ENCODE data around the gene ATG2A.
A peak's percentile ranks its signal among the peaks of the same experiment; 100 is the strongest.

The ATG2A gene

DNA sequence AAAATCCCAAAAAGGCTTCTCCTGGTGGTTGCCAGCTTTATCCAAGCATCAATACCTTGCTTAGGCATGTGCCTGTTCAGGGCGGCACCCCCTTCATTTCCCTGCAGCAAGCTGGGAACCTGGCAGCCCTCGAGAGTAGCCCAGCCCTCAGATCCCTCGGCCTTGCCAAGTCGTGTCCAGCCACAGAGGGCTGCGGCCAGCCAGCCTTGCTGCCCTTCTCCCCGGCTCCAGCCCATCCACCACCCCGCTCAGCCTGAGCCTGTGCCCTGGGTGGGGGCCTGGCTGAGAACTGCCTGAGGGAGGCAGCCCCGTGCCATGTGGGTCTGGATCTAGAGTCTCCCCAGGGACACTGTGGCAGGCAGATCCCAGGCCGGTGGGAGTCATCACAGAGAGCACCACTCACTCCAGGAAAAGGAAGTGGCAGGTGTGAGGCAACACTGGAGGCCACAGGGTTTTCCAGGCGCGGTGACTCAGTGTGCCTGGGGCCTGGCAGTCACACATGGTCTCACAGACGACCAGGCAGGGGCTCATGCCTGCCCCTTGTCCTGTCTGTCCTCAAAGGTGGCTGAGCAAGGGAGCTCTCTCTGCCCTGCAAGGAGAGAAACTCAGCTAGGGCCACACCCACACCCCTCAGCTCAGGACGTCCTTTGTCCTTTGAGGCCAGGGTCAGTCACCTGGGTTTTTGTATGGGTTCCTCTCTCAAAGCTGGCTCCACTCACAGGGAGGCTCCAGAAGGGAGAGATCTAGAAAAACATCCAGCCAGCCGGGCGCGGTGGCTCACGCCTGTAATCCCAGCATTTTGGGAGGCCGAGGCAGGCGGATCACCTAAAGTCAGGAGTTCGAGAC lies 60.4 kb downstream of the ATG2A start:
- H3K9me3 Mint-ChIP-seq: no peaks in the 10 kb centered on the region
- peak overlapping the region; percentile 60 for H3K4me3 Mint-ChIP-seq
- H3K27ac Mint-ChIP-seq: peak overlapping the region; percentile 91
- H3K36me3 Mint-ChIP-seq (ENCODE audit: low read depth): peaks cover 89% of the 10 kb centered on the region
- DNase-seq: peak; percentile 76
- peaks cover 93% of the 10 kb centered on the region for H3K4me1 Mint-ChIP-seq (ENCODE audit: low read depth)
- no peaks in the 10 kb centered on the region for H3K27me3 Mint-ChIP-seq

DNA sequence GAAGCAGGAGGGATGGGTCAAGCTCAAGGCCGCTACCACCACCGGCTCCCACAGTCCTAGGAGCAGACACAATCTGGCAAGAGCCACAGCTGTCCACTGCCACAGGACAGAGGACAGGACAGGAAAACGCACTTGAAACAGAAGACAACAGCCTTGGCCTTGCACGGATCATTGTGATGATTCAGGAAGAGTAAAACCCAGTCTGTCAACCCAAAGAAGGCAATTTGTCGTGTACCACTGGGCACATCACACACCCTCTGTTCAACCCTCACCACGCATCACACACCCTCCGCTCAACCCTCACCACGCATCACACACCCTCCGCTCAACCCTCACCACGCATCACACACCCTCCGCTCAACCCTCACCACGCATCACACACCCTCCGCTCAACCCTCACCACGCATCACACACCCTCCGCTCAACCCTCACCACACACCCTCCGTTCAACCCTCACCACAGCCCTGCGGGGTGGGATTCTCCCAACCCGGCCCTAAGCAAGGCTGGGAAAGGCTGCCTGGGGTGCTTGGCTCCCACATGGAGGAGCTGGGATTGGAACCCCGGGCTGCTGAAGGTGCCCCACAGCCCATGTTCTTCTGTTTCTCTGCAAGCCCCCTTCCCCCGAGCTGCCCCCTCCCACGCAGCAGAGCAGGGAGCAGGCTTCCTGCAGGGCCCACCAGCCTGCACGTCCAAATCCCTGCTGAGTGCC lies 61.3 kb downstream of the ATG2A start:
- Mint-ChIP-seq H3K4me3 (peak overlapping the region; percentile 60), H3K27me3 (no peaks in the 10 kb centered on the region), H3K9me3 (no peaks in the 10 kb centered on the region), H3K4me1 (ENCODE audit: low read depth) (peaks cover 93% of the 10 kb centered on the region), H3K36me3 (ENCODE audit: low read depth) (peaks cover 84% of the 10 kb centered on the region), H3K27ac (peak overlapping the region; percentile 91)
- DNase-seq: no peak

DNA sequence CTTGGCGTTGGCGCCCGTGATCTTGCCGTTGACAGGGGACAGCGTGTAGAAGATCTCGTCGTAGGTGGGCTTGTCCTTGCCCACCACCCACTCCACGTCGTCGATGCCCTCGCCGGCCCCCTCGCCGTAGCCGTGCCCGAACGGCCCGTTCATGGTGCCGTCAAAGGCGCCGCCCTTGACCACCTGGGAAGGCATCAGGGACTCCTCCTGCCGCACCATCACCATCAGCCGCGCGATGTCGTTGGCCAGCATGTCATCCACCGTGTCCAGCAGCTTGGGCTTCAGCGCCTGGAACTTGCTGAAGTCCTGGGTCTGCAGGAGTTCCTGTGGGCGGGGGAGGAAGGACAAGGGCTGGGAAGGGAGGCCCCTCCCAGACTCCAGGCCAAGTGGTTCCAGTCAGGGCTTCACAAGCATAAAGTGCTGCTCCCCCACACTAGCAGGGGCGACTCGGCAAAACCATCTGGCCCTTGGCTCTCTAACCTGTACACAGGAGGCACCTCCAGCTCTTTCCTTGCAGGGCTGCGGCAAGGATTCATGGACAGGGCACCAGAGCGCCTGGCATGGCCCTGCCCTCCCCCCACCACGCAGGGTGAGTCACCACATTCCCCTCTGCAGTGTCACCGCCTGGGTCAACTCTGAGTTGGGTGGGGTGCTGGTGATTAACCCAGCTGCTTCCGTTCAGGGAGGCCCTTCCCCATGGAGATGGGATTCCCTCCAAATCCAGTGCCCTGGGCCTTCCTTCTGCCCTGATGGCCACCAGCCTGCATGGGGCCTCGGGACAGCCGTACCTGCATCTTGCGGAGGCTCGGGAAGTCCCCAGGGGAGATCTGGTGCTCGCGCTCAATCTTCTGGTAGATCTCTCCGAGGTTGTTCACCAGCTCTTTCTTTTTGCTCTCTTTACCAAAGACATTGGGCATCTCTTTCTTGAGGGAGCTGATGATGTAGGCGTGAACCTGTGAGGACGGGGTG lies 62.2 kb downstream of the ATG2A start:
- H3K4me3 Mint-ChIP-seq: peak overlapping the region; percentile 60
- H3K4me1 Mint-ChIP-seq (ENCODE audit: low read depth): peaks cover 91% of the 10 kb centered on the region
- no peaks in the 10 kb centered on the region for H3K27me3 Mint-ChIP-seq
- H3K9me3 Mint-ChIP-seq: no peaks in the 10 kb centered on the region
- DNase-seq: peak; percentile 74
- H3K27ac Mint-ChIP-seq: peak overlapping the region; percentile 91
- peaks cover 78% of the 10 kb centered on the region for H3K36me3 Mint-ChIP-seq (ENCODE audit: low read depth)

DNA sequence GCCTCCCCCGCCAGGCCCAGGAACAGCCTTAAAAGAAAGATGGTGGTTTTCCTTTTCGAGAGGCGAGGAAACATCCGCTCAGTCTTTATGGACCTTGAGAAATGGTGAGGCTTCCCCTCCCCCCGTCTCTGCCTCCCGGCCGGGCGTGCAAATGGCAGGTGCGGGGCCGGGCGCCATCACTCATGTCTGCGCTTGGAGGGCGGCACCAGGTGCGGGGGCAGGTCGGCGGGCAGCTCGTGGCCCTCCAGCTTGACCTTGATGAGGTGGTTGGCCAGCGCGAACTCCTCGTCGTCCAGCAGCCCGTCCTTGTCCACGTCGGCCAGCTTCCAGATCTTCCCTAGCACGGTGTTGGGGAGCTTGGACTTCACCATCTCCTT lies 62.9 kb downstream of the ATG2A start:
- Mint-ChIP-seq H3K27ac (peak overlapping the region; percentile 40), H3K36me3 (ENCODE audit: low read depth) (peaks cover 71% of the 10 kb centered on the region), H3K4me3 (peak overlapping the region; percentile 39), H3K9me3 (no peaks in the 10 kb centered on the region), H3K4me1 (ENCODE audit: low read depth) (peaks cover 91% of the 10 kb centered on the region), H3K27me3 (no peaks in the 10 kb centered on the region)
- no peak for DNase-seq

DNA sequence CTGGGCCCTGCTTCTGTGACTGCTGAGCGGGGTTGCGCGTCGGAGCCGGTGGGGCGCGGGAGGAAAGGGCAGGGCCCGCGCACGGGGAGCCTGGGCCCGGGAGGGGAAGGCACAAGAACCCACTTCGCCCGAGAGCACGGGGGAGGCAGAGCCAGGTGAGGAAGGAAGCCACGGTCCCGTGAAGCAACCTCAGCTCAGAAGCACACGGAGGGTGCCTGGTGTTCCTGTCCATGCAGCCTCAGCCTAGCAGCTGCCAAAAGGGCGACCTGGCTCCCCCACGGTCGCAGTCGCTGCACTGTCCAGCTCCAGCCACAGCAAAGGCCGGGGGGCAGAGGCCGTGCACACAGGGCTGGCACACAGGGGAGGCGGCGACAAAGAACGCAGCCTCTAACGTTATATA lies 63.3 kb downstream of the ATG2A start:
- peak overlapping the region; percentile 35 for H3K4me3 Mint-ChIP-seq
- peak overlapping the region; percentile 82 for H3K27ac Mint-ChIP-seq
- no peaks in the 10 kb centered on the region for H3K27me3 Mint-ChIP-seq
- H3K36me3 Mint-ChIP-seq (ENCODE audit: low read depth): peaks cover 66% of the 10 kb centered on the region
- H3K9me3 Mint-ChIP-seq: no peaks in the 10 kb centered on the region
- DNase-seq: peak; percentile 50
- H3K4me1 Mint-ChIP-seq (ENCODE audit: low read depth): peaks cover 91% of the 10 kb centered on the region

DNA sequence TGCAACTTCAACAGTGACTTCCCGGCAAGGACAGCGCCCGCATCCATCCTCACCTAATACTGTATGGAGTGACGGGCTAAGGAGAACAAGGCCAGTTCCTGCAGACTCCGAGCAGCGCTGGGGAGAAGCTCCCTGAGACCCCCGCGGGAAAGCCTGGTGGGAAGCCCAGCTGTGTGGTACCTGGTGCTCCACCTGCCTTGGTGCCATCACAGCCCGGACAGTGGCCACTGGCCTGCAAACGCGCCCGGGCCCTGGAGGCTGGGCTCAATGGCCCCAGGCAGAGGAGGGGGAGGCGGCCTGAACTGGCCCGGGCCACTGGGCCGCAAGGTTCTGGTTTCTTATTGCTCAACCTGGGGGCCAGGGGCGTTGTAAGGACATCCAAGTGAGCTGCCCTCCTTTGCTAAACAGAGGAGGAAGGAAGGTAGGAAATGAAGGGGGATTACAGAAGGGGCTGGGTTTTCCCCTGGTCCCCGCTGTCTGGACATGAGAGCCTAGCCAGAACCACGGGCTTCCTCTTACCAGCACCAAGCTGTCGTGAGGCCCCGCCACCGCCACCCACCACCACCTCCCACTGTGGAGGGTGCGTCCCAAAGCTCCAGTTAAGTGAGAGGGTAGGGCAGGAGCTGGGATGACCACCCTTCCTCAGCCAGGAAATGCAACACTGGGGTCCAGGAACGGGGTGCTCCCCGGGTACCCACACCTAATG lies 64.1 kb downstream of the ATG2A start:
- Mint-ChIP-seq H3K4me3 (peak overlapping the region; percentile 35), H3K27ac (peak overlapping the region; percentile 82), H3K4me1 (ENCODE audit: low read depth) (peaks cover 91% of the 10 kb centered on the region), H3K9me3 (no peaks in the 10 kb centered on the region), H3K27me3 (no peaks in the 10 kb centered on the region), H3K36me3 (ENCODE audit: low read depth) (peaks cover 59% of the 10 kb centered on the region)
- DNase-seq: peak; percentile 39

DNA sequence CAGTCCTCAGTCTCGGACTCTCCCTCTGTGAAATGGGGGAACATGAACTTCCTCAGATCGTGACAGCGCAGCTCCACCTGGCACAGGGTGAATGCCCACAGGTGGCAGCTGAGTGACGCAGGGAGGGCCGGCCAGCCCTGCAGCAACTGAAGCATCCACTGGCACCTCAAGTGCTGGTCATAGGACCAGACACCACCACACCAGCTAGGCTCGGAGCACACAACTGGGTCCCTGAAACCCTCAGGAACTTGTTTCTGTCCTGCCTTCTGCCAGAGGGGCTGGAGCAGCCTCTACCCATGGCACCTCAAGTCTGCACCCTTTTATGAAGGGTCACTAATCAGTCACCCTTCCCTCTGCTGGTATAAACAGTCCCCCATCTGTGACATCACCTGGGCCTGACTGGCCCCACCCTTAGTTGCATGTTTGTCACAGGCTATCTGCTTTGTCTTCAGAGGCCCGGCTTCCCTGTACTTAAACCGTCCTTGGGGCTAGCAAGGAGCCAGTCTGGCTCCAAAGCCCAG lies 65.1 kb downstream of the ATG2A start:
- Mint-ChIP-seq H3K27me3 (no peaks in the 10 kb centered on the region), H3K4me3 (peak overlapping the region; percentile 25), H3K9me3 (no peaks in the 10 kb centered on the region), H3K27ac (peak overlapping the region; percentile 82), H3K36me3 (ENCODE audit: low read depth) (peaks cover 53% of the 10 kb centered on the region), H3K4me1 (ENCODE audit: low read depth) (peaks cover 92% of the 10 kb centered on the region)
- DNase-seq: peak; percentile 48

DNA sequence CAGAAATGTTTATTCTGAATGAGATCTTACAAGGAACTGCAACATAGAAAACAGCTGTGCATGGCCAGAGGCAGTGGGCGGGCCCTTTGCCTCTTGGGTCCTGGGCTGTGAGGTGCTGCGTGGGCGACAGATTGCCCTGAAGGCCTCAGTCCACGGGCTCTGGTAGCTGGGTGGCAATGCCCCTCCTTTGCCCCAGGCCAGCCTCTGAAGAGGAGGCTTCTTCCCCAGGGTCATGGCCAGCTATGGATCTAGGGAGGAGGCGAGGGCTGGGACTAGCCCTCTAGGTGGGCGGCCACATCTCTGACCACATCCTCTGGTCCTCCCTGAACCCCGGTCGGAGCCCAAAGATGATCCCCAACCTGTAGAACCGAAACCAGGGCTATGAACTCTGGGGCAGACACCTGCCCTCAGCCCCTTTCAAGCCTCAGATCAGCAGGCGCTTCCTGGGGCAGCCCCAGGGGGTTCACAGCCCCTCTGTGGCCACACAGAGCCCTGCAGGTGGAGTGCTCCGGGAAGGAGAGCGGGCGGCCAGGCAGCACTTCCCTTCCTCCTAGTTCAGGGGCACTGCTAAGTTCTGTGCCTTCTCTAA lies 65.9 kb downstream of the ATG2A start:
- peak overlapping the region; percentile 82 for H3K27ac Mint-ChIP-seq

DNA sequence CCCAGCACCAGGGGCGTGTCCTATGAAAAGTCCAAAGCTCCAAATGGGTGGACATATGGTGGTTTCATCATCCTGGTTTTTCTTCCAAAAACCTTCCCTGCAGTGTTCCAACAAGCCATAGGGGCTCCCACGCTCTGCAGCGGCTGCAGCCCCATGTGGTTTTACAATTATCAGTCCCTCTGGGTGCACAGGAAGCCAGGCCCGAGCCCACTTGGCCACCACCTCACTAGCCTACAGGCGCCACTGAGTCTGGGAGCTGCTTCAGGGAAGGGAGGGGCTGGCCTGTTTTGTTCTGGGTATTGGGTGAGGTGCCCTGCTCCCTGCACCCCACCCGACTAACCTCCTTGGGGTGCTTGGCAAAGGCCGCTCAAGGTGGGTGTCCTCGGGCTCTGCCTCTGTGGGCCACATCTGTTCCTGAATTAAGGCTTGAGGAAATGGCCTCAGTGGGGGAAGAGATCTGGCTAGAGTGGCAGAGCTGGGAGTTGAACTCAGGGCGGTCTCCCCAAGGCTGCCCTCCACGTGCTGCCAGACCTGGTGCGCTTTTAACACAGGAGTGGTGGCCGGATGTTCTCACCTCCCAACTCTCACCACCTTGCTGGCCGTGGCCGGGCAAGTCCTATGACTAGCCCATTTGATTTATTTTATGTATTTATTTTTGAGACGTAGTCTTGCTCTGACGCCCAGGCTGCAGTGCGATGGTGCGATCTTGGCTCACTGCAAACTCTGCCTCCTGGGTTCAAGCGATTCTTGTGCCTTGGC lies 67.2 kb downstream of the ATG2A start:
- Mint-ChIP-seq H3K36me3 (ENCODE audit: low read depth) (peaks cover 32% of the 10 kb centered on the region), H3K27ac (peak overlapping the region; percentile 61), H3K9me3 (no peaks in the 10 kb centered on the region), H3K27me3 (no peaks in the 10 kb centered on the region), H3K4me3 (no peak overlapping the region), H3K4me1 (ENCODE audit: low read depth) (peaks cover 79% of the 10 kb centered on the region)
- no peak for DNase-seq

More for the DNA sequence above, 65.9 kb downstream of the ATG2A start:
- Mint-ChIP-seq H3K27me3 (no peaks in the 10 kb centered on the region), H3K4me3 (peak overlapping the region; percentile 25), H3K9me3 (no peaks in the 10 kb centered on the region), H3K4me1 (ENCODE audit: low read depth) (peaks cover 85% of the 10 kb centered on the region), H3K36me3 (ENCODE audit: low read depth) (peaks cover 44% of the 10 kb centered on the region)
- DNase-seq: peak; percentile 74

DNA sequence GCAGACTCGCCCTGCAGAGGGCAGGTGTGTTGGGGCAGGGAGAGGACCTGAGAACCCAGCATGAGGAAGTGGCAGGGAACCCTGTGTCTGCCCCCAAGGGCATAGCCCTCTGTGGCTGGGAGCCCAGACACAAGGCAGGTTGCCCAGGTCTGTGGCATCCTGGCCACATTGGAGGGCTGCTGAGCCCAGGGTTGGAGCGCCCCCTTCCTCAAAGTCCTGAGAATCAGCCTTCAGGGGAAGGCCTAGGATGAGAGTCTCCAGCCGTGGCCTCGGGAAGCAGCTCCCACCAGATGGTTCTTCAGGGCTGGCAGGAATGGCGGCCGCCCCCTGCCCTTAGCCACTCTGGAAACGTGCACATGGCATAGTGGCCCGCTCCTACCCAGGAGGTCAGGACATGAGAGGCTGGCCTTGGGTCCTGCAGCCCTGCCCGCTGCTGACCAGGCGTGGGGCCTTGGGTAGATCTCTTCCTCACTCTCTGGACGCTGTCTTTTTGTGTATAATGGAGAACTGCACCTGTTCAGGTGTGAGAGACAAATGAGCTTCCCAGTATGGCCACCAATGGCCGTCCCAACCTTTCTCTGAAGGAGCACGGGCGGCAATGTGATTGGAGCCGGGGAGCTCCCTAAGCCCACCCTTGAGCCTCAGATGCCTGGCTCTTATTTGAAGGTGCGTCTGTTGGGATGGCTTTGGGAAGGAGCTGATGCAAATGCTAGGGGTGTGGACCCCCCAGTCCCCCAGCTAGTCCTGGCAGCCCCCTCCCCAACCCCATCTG lies 68.0 kb downstream of the ATG2A start:
- peak overlapping the region; percentile 78 for H3K27ac Mint-ChIP-seq
- H3K27me3 Mint-ChIP-seq: no peaks in the 10 kb centered on the region
- peaks cover 72% of the 10 kb centered on the region for H3K4me1 Mint-ChIP-seq (ENCODE audit: low read depth)
- H3K36me3 Mint-ChIP-seq (ENCODE audit: low read depth): peaks cover 25% of the 10 kb centered on the region
- DNase-seq: no peak
- H3K9me3 Mint-ChIP-seq: no peaks in the 10 kb centered on the region
- H3K4me3 Mint-ChIP-seq: no peak overlapping the region

DNA sequence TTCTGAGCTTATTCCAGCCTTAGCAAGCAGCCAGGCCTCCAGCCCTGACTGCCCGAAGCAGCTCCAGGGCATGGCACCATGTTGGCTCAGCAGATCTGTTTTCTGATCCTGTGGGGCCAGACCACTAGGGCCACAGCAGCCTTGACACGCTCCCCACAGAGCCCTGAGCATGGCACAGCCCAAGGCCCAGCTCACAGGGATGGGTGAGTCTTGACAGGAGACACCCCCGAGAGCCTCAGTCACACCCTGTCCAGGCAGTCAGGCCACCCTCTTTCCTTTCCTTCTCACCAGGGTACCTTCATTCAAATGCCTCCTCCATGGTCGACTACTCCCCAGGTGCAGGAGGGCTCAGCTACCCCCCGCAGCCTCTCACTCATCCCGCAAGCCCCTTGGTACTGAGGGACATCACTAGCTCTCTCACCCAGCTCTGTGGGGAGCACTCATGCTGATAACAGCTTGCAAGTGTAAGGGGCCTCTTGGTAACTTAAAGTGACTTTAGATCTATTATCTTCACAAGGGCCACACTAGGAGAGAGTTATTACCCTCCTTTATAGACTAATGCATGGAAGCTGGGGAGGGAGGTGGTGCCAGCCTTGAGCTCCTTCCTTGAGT lies 68.7 kb downstream of the ATG2A start:
- H3K4me1 Mint-ChIP-seq (ENCODE audit: low read depth): peaks cover 70% of the 10 kb centered on the region
- no peaks in the 10 kb centered on the region for H3K27me3 Mint-ChIP-seq
- peaks cover 18% of the 10 kb centered on the region for H3K36me3 Mint-ChIP-seq (ENCODE audit: low read depth)
- no peak for DNase-seq
- no peak overlapping the region for H3K4me3 Mint-ChIP-seq
- peak overlapping the region; percentile 78 for H3K27ac Mint-ChIP-seq
- no peaks in the 10 kb centered on the region for H3K9me3 Mint-ChIP-seq
